H1 (cell line): ENCODE data around the gene MMP24OS. TPM values are rescaled to one million over a fixed set of nuclear protein-coding genes. Genes with fewer than 3 reads are reported as not detected.

Experiments used
- CTCF ChIA-PET: fragments of 300-600 bp; sonication (Branson Sonifier 250); formaldehyde crosslinking; loops from one replicate; lab custom pipeline; 2021; ENCODE audit not compliant: partially characterized antibody; lab: Charles Lee
- POLR2A ChIA-PET: fragments of 300-600 bp; sonication (Branson Sonifier 250); formaldehyde crosslinking; loops from one replicate; lab custom pipeline; 2021; ENCODE audit warnings: inconsistent platforms; ENCODE audit not compliant: partially characterized antibody; lab: Charles Lee
- DNase-seq, 2 experiments: peaks; one replicate each; pipeline versions ENCODE4 v3.0.0 to v3.0.0-alpha.2; 2010 to 2022; ENCODE audit warnings: low spot score in 2 of 2, low read depth in 1 of 2, mixed read lengths in 1 of 2
- FAIRE-seq: peaks from 2 replicates; lab custom pipeline; 2011; peaks lifted over from hg19 to GRCh38; lab: Jason Lieb, UNC
- H2AFZ ChIP-seq: 2 replicates; pipeline ENCODE4 v1.8.1; 2012; ENCODE audit warnings: low read length, inconsistent platforms
- H2AK5ac ChIP-seq: 2 replicates; pipeline ENCODE4 v1.6.1; 2013; ENCODE audit warnings: low read depth, low read length
- H2BK120ac ChIP-seq: replicated peaks from 2 replicates; pipeline ENCODE3; 2013; ENCODE audit warnings: low read depth, low read length, inconsistent platforms
- H2BK12ac ChIP-seq: 2 replicates; pipeline ENCODE4 v1.6.1; 2013; ENCODE audit warnings: low read depth, low read length
- H2BK15ac ChIP-seq: 2 replicates; pipeline ENCODE4 v1.6.1; 2013; ENCODE audit warnings: low read length
- H2BK20ac ChIP-seq: 2 replicates; pipeline ENCODE4 v1.6.1; 2013; ENCODE audit warnings: low read length
- H2BK5ac ChIP-seq: 2 replicates; pipeline ENCODE4 v1.6.1; 2013; ENCODE audit warnings: low read depth, low read length
- H3K14ac ChIP-seq: 2 replicates; pipeline ENCODE4 v1.6.1; 2013; ENCODE audit warnings: inconsistent platforms; ENCODE audit not compliant: insufficient read length
- H3K18ac ChIP-seq: 2 replicates; pipeline ENCODE4 v1.6.1; 2013; ENCODE audit warnings: low read length; ENCODE audit errors: extremely low read depth
- H3K23ac ChIP-seq: 2 replicates; pipeline ENCODE4 v1.6.1; 2013; ENCODE audit warnings: inconsistent platforms; ENCODE audit not compliant: insufficient read length
- H3K23me2 ChIP-seq: 2 replicates; pipeline ENCODE4 v1.6.1; 2013; ENCODE audit warnings: low read depth, low read length
- H3K27ac ChIP-seq: 2 replicates; pipeline ENCODE4 v1.6.1; 2011; ENCODE audit warnings: low read depth, low read length, inconsistent platforms
- H3K27me3 ChIP-seq, 4 experiments: replicated peaks in 1 of 4; 1 replicate in 1 of 4; 2 replicates in 3 of 4; pipeline versions ENCODE4 v1.6.1 to v1.8.1; 2011 to 2013; ENCODE audit warnings: low read length in 3 of 4, mild to moderate bottlenecking in 3 of 4, inconsistent platforms in 2 of 4, mixed read lengths in 2 of 4, moderate library complexity in 1 of 4; ENCODE audit not compliant: control insufficient read depth in 3 of 4, insufficient read depth in 3 of 4; ENCODE audit errors: extremely low read depth in 1 of 4
- H3K36me3 ChIP-seq, 4 experiments: 2 replicates each; pipeline versions ENCODE4 v1.6.1 to v1.8.1; 2011 to 2013; ENCODE audit warnings: mild to moderate bottlenecking in 4 of 4, low read length in 3 of 4, moderate library complexity in 2 of 4, control low read depth in 1 of 4, inconsistent platforms in 1 of 4; ENCODE audit not compliant: insufficient read depth in 4 of 4, control insufficient read depth in 2 of 4
- H3K4ac ChIP-seq: replicated peaks from 2 replicates; pipeline ENCODE3; 2013; ENCODE audit warnings: low read length, low read depth, mixed read lengths, inconsistent platforms; ENCODE audit not compliant: insufficient read length
- H3K4me1 ChIP-seq, 4 experiments: replicated peaks in 1 of 4; 1 replicate in 1 of 4; 2 replicates in 3 of 4; pipeline versions ENCODE4 v1.6.1 to v1.8.1; 2011 to 2013; ENCODE audit warnings: low read length in 3 of 4, inconsistent platforms in 2 of 4, mixed read lengths in 1 of 4; ENCODE audit not compliant: insufficient read depth in 4 of 4, control insufficient read depth in 3 of 4
- H3K4me2 ChIP-seq, 2 experiments: 2 replicates each; pipeline versions ENCODE4 v1.6.1 to v1.8.1; 2011 to 2013; ENCODE audit warnings: low read depth in 2 of 2, low read length in 2 of 2, control low read depth in 1 of 2, inconsistent platforms in 1 of 2, mild to moderate bottlenecking in 1 of 2; ENCODE audit not compliant: insufficient read depth in 1 of 2
- H3K4me3 ChIP-seq, 4 experiments: fragments of 200-600, 300-600 bp in 1 of 4; sonication (generic), shearing (Covaris generic), sonication (Bioruptor Twin) in 1 of 4; 2 replicates each; pipeline versions ENCODE4 v1.5.1 to v1.8.1; 2011 to 2016; ENCODE audit warnings: low read length in 4 of 4, low read depth in 3 of 4, control low read depth in 2 of 4, inconsistent platforms in 2 of 4, mild to moderate bottlenecking in 2 of 4, mixed read lengths in 1 of 4, moderate library complexity in 1 of 4; ENCODE audit not compliant: insufficient read depth in 2 of 4; ENCODE audit errors: extremely low read depth in 1 of 4
- H3K56ac ChIP-seq: replicated peaks from 2 replicates; pipeline ENCODE3; 2013; ENCODE audit warnings: low read depth, mild to moderate bottlenecking, mixed read lengths, low read length, inconsistent platforms; ENCODE audit not compliant: insufficient read length
- H3K79me1 ChIP-seq: 2 replicates; pipeline ENCODE4 v1.6.1; 2013; ENCODE audit warnings: low read depth, low read length, control low read depth
- H3K79me2 ChIP-seq, 2 experiments: 2 replicates each; pipeline versions ENCODE4 v1.6.1 to v1.8.1; 2012 to 2013; ENCODE audit warnings: low read length in 2 of 2, mild to moderate bottlenecking in 2 of 2, inconsistent platforms in 1 of 2; ENCODE audit not compliant: insufficient read depth in 2 of 2, control insufficient read depth in 1 of 2
- H3K9ac ChIP-seq, 4 experiments: replicated peaks in 1 of 4; 1 replicate in 1 of 4; 2 replicates in 3 of 4; pipeline versions ENCODE4 v1.6.1 to v1.8.1; 2011 to 2013; ENCODE audit warnings: low read depth in 3 of 4, low read length in 3 of 4, control low read depth in 2 of 4, mild to moderate bottlenecking in 2 of 4, moderate library complexity in 2 of 4, inconsistent platforms in 1 of 4; ENCODE audit errors: extremely low read depth in 1 of 4
- H3K9me3 ChIP-seq, 2 experiments: 2 replicates each; pipeline versions ENCODE4 v1.6.1 to v1.8.1; 2012 to 2013; ENCODE audit warnings: mild to moderate bottlenecking in 2 of 2, moderate library complexity in 2 of 2, control low read depth in 1 of 2, inconsistent platforms in 1 of 2, low read depth in 1 of 2, low read length in 1 of 2, mixed read lengths in 1 of 2; ENCODE audit not compliant: insufficient read depth in 2 of 2
- H4K20me1 ChIP-seq, 2 experiments: replicated peaks in 1 of 2; 2 replicates each; pipeline versions ENCODE3 to v1.8.1; 2011 to 2013; ENCODE audit warnings: inconsistent platforms in 2 of 2, low read length in 2 of 2, mild to moderate bottlenecking in 1 of 2; ENCODE audit not compliant: insufficient read depth in 2 of 2, control insufficient read depth in 1 of 2
- H4K5ac ChIP-seq: 2 replicates; pipeline ENCODE4 v1.6.1; 2013; ENCODE audit warnings: low read length, low read depth, mixed read lengths, inconsistent platforms; ENCODE audit not compliant: insufficient read length
- H4K8ac ChIP-seq: 2 replicates; pipeline ENCODE4 v1.8.0; 2013; ENCODE audit warnings: mild to moderate bottlenecking, moderate library complexity, low read length, inconsistent platforms; ENCODE audit not compliant: insufficient read depth; ENCODE audit errors: extremely low read depth
- H4K91ac ChIP-seq: replicated peaks from 2 replicates; pipeline ENCODE3; 2013; ENCODE audit warnings: low read length, mixed read lengths, inconsistent platforms; ENCODE audit not compliant: insufficient read length
- ATF2 ChIP-seq: IDR thresholded peaks from 2 replicates; pipeline ENCODE4 v1.6.1; 2012; ENCODE audit warnings: low read length, inconsistent platforms
- BCL11A ChIP-seq, 2 experiments: IDR thresholded peaks; one replicate each; pipeline ENCODE4 v1.6.1; 2011; ENCODE audit warnings: low read depth in 2 of 2, low read length in 2 of 2, mild to moderate bottlenecking in 2 of 2
- KDM5A ChIP-seq: fragments of 200-600 bp; IDR thresholded peaks from 2 replicates; pipeline ENCODE4 v1.7.1; 2012; ENCODE audit warnings: mild to moderate bottlenecking, low read length, inconsistent platforms, mixed read lengths
- POLR2A ChIP-seq, 2 experiments: IDR thresholded peaks; 1 replicate in 1 of 2; 2 replicates in 1 of 2; pipeline ENCODE4 v1.6.1; 2011; ENCODE audit warnings: low read depth in 2 of 2, low read length in 2 of 2, mild to moderate bottlenecking in 2 of 2; ENCODE audit errors: control extremely low read depth in 1 of 2
- POU5F1 ChIP-seq: IDR thresholded peaks from 2 replicates; pipeline ENCODE4 v1.6.1; 2011; ENCODE audit warnings: low read depth, mild to moderate bottlenecking, low read length, moderate library complexity
- SP1 ChIP-seq: IDR thresholded peaks from 2 replicates; pipeline ENCODE4 v1.6.1; 2011; ENCODE audit warnings: low read depth, low read length
- SP2 ChIP-seq: IDR thresholded peaks from 2 replicates; pipeline ENCODE4 v1.6.1; 2012; ENCODE audit warnings: mild to moderate bottlenecking, low read length, inconsistent platforms
- SRF ChIP-seq: IDR thresholded peaks from 2 replicates; pipeline ENCODE4 v1.6.1; 2011; ENCODE audit warnings: mild to moderate bottlenecking, low read depth, low read length, moderate library complexity
- WGBS, 2 experiments: shearing (Covaris generic) in 1 of 2; methylation state at CpG; one replicate each; pipeline versions ENCODE4 v1.1.6 to v1.1.7; 2013 to 2015; ENCODE audit warnings: low lambda C conversion rate in 2 of 2, mixed read lengths in 2 of 2, inconsistent platforms in 1 of 2, low coverage in 1 of 2, missing lambda C conversion rate in 1 of 2; ENCODE audit not compliant: insufficient replicate concordance in 2 of 2, insufficient coverage in 1 of 2, insufficient read length in 1 of 2; ENCODE audit errors: extremely low coverage in 1 of 2, missing lambda C conversion rate in 1 of 2; 5-methylcytosine and 5-hydroxymethylcytosine counted together
- polyA plus RNA-seq, 7 experiments: library from polyadenylated mRNA; depleted of rRNA in 3 of 7; stranded (reverse) in 5 of 7; unstranded in 2 of 7; fragments of >200 nt in 5 of 7; fragments of 200-250 nt in 2 of 7; gene quantifications; 1 replicate in 5 of 7; 2 replicates in 1 of 7; 4 replicates in 1 of 7; pipeline versions ENCODE4 v1.2.1 to v1.2.3, GENCODE V29; 2011 to 2013; ENCODE audit warnings: missing spikeins in 2 of 7, mixed read lengths in 2 of 7
- total RNA-seq: library from RNA; stranded (reverse); fragmentation: NEBNext Ultra II Directional; extraction: Animal tissue kit (Norgen Biotek cat#: 25700); gene quantifications from 2 replicates; pipeline ENCODE4 v1.2.1, GENCODE V29; 2021

The MMP24OS gene
- total and polyA plus RNA-seq, 2 of the 8 experiments (the other 6 are each of a cell fraction or from before 2014, with no cell fraction given) = 19.0 to 21.3 TPM

- POLR2A ChIA-PET = interaction anchor here (1.3 kb wide), 1 partner anchor 11 kb away, joined by 5 read pairs; no protein-coding TSS in a partner anchor
- Histone ChIP-seq H3K79me1 (no peaks in the 10 kb centered on the region; the same call in 1 of the 2 replicates), H2BK5ac (no peak overlapping the region), H4K20me1 (peaks cover 1% of the 10 kb centered on the region in 2 experiments), H3K4me2 (no peak overlapping the region), H3K27me3 (no peaks in the 10 kb centered on the region; a peak in 2 of 7 replicates), H3K56ac (no peak overlapping the region), H3K4me1 (peaks cover 3 to 9% (median 3%) of the 10 kb centered on the region in 4 experiments; a peak in 6 of 7 replicates), H3K4me3 (no peak overlapping the region), H2BK15ac (no peak overlapping the region), H3K36me3 (peaks cover 0 to 4% (median 0%) of the 10 kb centered on the region in 4 experiments; a peak in 1 of 8 replicates), H3K18ac (no peak overlapping the region), H3K4ac (no peak overlapping the region), H4K5ac (no peak overlapping the region), H3K79me2 (no peaks in the 10 kb centered on the region), H3K27ac (no peak overlapping the region), H4K8ac (no peak overlapping the region), H2BK120ac (no peak overlapping the region), H2BK20ac (no peak overlapping the region), H2AK5ac (no peak overlapping the region), H3K9me3 (no peaks in the 10 kb centered on the region), H3K23ac (no peak overlapping the region), H3K14ac (no peak overlapping the region), H2BK12ac (no peak overlapping the region), H3K9ac (no peak overlapping the region), H4K91ac (no peak overlapping the region), H2AFZ (no peak overlapping the region), H3K23me2 (no peaks in the 10 kb centered on the region)
- no peak for FAIRE-seq
- CTCF ChIA-PET = interaction anchor here (1.0 to 7.3 kb wide), 4 partner anchors 11 to 26 kb away, joined by 4 to 106 read pairs (median 16); no protein-coding TSS in a partner anchor
- 86% methylated on average over 6 of the region's 6 CpGs; no CpG with 5 or more reads in 1 of the 2 experiments for WGBS, 2 experiments
- DNase-seq = no peak
- TF ChIP-seq BCL11A (IDR thresholded peaks at IDR 0.05; ENCODE audit: low read depth in 2 of 2, low read length in 2 of 2) (no peak), SP1 (no peak), ATF2 (no peak), POLR2A (IDR thresholded peaks at IDR 0.05; ENCODE audit: control extremely low read depth in 1 of 2, low read depth in 2 of 2, low read length in 2 of 2) (no peak), SRF (no peak), SP2 (no peak), POU5F1 (no peak), KDM5A (no peak)
Measured at GRCh38 chr20:35318502-35319157, 40.7 kb upstream of the MMP24OS start.
